ENCODE measurements around the gene EPB41L4A. TPM values are rescaled to one million over a fixed set of nuclear protein-coding genes. Genes with fewer than 3 reads are reported as not detected.

Gene EPB41L4A
- total RNA-seq, 1 donor from 2014 or later, result 30.6 TPM

DNA sequence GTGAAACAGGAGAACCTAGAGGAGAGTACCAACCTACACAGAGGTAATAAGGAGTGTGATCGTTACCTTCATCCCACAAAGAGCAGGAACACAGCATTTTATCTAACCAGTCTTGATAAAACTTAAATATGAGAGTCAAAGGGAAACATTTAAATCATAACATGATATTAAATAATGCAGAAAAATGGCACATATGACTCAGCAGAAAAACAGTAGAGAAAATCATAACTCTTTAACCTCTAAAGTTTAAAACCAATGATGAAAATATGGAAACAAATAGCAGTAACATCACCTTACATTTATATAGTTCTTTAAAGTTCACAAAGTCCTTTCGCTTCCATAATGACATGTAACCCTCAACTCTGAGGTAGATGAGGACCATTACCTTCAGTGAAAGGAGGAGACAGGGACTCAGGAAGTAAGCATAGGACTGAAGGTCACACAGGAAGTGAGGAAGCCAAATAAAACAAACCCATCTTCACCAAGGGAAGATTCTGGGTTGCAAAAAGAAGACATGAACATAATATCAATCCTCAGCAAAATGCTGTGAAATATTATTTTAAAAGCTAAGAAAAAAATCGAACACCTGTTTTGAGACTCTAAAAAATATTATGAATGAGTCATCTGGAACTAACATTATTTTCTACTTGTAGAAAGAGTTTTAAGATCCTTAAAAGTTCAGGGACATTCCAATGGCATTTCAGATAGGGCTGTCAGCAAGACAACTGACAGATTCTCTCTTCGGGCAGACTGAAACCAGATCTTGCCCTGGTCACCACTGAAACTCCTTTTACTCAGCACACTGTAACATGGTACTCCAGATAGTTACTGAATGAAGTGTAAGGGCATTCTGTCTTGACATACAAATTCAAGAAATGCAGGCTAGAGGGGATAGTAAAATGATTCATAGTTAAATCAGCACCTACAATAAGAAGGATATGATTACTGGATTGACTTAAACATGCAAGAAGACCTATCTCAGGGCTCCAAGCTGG is 148.5 kb downstream of the EPB41L4A start:
- DNase-seq (ENCODE audit: low read depth), result no peak
- no peaks in the 10 kb centered on the region for H3K27me3 ChIP-seq (ENCODE audit: control insufficient read depth, insufficient read depth, low read length)
- no peak overlapping the region for H3K4me3 ChIP-seq (ENCODE audit: low read depth, low read length)
- TF ChIP-seq CTCF (IDR thresholded peaks at IDR 0.05; ENCODE audit: insufficient read depth, low read length, poor library complexity, severe bottlenecking), result no peak
- no peaks in the 10 kb centered on the region for H3K36me3 ChIP-seq (ENCODE audit: control insufficient read depth, insufficient read depth, low read length)

- Histone ChIP-seq H3K4me3 (ENCODE audit: low read depth, low read length) (no peak overlapping the region), H3K36me3 (ENCODE audit: control insufficient read depth, insufficient read depth, low read length) (no peaks in the 10 kb centered on the region), H3K27me3 (ENCODE audit: control insufficient read depth, insufficient read depth, low read length) (no peaks in the 10 kb centered on the region)
- no peak for TF ChIP-seq CTCF (IDR thresholded peaks at IDR 0.05; ENCODE audit: insufficient read depth, low read length, poor library complexity, severe bottlenecking)
- no peak for DNase-seq (ENCODE audit: low read depth)
Measured at GRCh38 chr5:112267231-112267630, 151.8 kb downstream of the EPB41L4A start.

GRCh38 chr5:112264666-112265065 is 154.4 kb downstream of the EPB41L4A start:
- no peak overlapping the region for H3K4me3 ChIP-seq (ENCODE audit: low read depth, low read length)
- H3K27me3 ChIP-seq (ENCODE audit: control insufficient read depth, insufficient read depth, low read length), result no peaks in the 10 kb centered on the region
- TF ChIP-seq CTCF (IDR thresholded peaks at IDR 0.05; ENCODE audit: insufficient read depth, low read length, poor library complexity, severe bottlenecking), result no peak
- no peaks in the 10 kb centered on the region for H3K36me3 ChIP-seq (ENCODE audit: control insufficient read depth, insufficient read depth, low read length)
- DNase-seq (ENCODE audit: low read depth), result no peak

DNA sequence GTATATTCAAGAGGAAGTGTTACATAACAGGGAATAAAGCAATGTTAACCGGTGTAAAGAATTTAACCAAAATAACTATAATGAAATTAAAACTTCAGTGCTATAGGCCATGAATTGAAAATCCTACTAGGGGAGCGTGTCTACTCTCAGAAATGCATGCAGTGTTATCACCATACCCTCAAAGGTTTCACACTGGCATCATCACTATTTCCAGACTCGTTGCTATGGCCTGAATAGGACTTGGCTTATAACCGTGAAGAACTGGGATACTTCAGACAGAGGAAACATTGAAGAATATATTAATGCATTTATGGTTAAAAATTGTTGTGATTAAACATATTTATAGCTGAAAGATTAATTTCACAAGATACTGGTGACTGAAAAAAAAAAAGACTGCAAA is 154.9 kb downstream of the EPB41L4A start:
- TF ChIP-seq CTCF (IDR thresholded peaks at IDR 0.05; ENCODE audit: insufficient read depth, low read length, poor library complexity, severe bottlenecking), result no peak
- no peak overlapping the region for H3K4me3 ChIP-seq (ENCODE audit: low read depth, low read length)
- DNase-seq (ENCODE audit: low read depth), result no peak
- no peaks in the 10 kb centered on the region for H3K27me3 ChIP-seq (ENCODE audit: control insufficient read depth, insufficient read depth, low read length)
- no peaks in the 10 kb centered on the region for H3K36me3 ChIP-seq (ENCODE audit: control insufficient read depth, insufficient read depth, low read length)

DNA sequence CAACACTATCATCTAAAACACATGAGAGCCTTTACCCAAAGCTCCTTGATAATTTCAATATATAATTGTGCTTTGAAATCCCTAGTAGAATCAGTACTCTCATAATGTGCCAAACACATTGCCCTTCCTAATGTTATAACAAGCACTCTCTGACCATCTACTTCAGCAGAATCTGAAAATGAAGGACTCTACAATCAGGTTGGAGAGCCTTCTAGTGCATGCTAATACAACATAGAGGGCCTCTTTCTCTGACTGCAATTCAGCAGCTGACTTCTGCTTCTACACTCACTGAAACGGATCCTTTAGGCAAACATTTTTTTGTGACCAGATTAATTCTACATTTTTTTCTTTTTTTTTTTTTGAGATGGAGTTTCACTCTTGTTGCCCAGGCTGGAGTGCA is 155.6 kb downstream of the EPB41L4A start:
- Histone ChIP-seq H3K27me3 (ENCODE audit: control insufficient read depth, insufficient read depth, low read length) (no peaks in the 10 kb centered on the region), H3K4me3 (ENCODE audit: low read depth, low read length) (no peak overlapping the region), H3K36me3 (ENCODE audit: control insufficient read depth, insufficient read depth, low read length) (peaks cover 1% of the 10 kb centered on the region)
- no peak for DNase-seq (ENCODE audit: low read depth)
- TF ChIP-seq CTCF (IDR thresholded peaks at IDR 0.05; ENCODE audit: insufficient read depth, low read length, poor library complexity, severe bottlenecking), result no peak

All from kidney epithelial cell (primary cell).